ENCODE measurements around the gene MIB1.
A peak's percentile ranks its signal among the peaks of the same experiment; 100 is the strongest.

Gene MIB1

DNA sequence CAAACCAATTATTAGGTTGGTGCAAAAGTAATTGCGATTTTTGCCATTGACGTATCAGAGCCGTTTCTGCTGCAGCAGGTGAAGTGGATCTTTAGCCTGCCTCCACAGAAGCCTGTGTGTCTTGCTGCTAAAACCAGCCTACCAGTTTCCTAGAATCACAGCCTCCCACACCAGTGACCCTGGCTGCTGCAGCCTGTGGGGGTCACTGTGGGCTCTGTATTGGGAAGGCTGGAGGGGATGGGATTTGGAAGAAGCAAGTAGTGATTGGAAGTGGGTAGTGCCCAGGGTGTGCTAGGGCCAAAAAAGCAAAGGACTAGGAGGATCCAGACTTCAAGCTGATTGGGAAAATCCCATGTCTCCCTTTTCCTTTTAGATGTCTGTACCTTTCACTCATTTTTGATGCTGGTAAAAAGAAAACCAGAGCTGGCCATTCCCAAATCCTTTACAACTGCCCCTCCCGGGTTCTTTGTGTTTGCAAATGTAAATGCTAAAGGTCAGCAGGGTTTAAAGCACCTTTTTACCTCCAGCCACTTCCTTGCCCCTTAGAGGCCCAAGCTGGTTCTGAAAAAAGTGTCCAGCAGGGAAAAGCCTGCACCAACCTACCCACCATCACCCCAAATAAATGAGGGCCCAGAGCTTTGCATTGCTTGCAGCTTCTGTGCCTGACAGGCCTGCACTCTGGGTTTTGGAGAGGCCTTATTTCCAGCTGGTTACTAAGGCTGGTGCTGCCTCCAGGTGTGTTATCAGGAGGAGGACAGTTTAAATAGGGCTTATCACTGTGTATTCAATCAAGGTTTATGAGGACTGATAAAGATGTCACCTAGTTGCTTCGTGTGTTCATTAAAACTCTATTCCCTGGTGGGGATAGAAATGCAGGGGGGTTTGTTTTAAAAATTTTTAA is 172.0 kb downstream of the MIB1 start:
- ChIA-PET CTCF (interaction anchor here (0.8 to 1.2 kb wide), 2 partner anchors 10 to 15 kb away, joined by 3 to 4 read pairs; no protein-coding TSS in a partner anchor), POLR2A (no interaction called here)
- TF ChIP-seq, protein P1, sequence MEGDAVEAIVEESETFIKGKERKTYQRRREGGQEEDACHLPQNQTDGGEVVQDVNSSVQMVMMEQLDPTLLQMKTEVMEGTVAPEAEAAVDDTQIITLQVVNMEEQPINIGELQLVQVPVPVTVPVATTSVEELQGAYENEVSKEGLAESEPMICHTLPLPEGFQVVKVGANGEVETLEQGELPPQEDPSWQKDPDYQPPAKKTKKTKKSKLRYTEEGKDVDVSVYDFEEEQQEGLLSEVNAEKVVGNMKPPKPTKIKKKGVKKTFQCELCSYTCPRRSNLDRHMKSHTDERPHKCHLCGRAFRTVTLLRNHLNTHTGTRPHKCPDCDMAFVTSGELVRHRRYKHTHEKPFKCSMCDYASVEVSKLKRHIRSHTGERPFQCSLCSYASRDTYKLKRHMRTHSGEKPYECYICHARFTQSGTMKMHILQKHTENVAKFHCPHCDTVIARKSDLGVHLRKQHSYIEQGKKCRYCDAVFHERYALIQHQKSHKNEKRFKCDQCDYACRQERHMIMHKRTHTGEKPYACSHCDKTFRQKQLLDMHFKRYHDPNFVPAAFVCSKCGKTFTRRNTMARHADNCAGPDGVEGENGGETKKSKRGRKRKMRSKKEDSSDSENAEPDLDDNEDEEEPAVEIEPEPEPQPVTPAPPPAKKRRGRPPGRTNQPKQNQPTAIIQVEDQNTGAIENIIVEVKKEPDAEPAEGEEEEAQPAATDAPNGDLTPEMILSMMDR (IDR thresholded peaks at IDR 0.05; ENCODE audit: control extremely low read depth, extremely low read depth, low read depth, missing control alignments): no peak
- DNase-seq (ENCODE audit: extremely low spot score): no peak

DNA sequence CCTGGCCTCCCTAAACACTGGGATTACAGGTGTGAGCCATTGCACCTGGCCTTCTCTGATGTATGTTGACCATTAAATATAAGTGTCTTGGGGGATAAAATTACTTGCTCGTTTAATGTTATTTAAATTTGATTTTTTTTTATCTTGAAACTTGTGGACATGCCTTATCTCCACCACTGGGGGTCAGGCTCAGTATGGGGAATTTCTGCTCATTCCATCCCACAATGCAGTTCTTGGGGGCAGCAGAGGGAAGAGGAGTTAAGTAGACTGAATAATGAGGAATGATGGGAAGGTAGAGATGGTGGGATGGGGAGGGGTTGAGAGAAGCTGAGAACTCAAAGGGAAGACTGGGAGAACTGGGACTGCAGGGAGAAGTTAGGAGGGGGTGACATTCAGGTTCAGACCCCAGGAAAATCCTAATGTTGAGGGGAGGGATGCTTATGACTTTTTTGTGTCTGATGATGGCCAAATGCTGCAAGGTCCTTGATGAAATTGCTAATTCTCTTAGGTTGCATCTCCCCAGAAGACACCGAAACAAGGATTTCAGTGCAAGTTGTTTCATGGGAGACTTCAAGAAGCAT is 174.2 kb downstream of the MIB1 start:
- DNase-seq (ENCODE audit: extremely low spot score): no peak
- POLR2A ChIA-PET: no interaction called here
- CTCF ChIA-PET: interaction anchor here (1.3 kb wide), 1 partner anchor 41 kb away, joined by 4 read pairs; no protein-coding TSS in a partner anchor
- TF ChIP-seq, protein P1 (IDR thresholded peaks at IDR 0.05; ENCODE audit: control extremely low read depth, extremely low read depth, low read depth, missing control alignments): peak; percentile 37

GRCh38 chr18:21915546-21915945 is 175.0 kb downstream of the MIB1 start:
- TF ChIP-seq, protein P1 (IDR thresholded peaks at IDR 0.05; ENCODE audit: control extremely low read depth, extremely low read depth, low read depth, missing control alignments): no peak
- POLR2A ChIA-PET: no interaction called here
- CTCF ChIA-PET: interaction anchor here (1.3 kb wide), 1 partner anchor 40 kb away, joined by 4 read pairs; no protein-coding TSS in a partner anchor
- no peak for DNase-seq (ENCODE audit: extremely low spot score)

DNA sequence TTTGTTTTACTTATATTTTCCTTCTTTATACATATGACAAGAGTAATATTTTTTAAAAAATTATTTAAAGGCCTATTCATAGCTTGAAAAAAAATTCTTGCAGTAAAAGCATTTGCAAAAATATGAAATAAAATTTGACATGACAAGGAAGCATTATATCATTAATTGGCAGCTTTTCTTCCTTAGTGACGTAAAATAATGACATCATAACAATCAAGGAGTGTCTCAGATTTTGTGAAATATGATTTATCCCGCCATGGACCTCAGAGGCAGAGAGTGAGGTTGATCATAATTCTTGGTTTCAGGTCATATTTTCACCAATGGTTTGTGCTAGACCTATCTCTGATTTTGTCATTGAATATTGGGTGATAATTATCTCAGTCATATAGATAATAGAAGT is 176.0 kb downstream of the MIB1 start:
- ChIA-PET CTCF (interaction anchor here (1.0 to 2.1 kb wide), 2 partner anchors 10 to 19 kb away, joined by 4 to 6 read pairs; no protein-coding TSS in a partner anchor), POLR2A (no interaction called here)
- DNase-seq (ENCODE audit: extremely low spot score): no peak
- TF ChIP-seq, protein P1 (IDR thresholded peaks at IDR 0.05; ENCODE audit: control extremely low read depth, extremely low read depth, low read depth, missing control alignments): no peak

- TF ChIP-seq, protein P1 (IDR thresholded peaks at IDR 0.05; ENCODE audit: control extremely low read depth, extremely low read depth, low read depth, missing control alignments): no peak
- ChIA-PET POLR2A (no interaction called here), CTCF (interaction anchor here (2.1 kb wide), 1 partner anchor 12 kb away, joined by 6 read pairs; no protein-coding TSS in a partner anchor)
- no peak for DNase-seq (ENCODE audit: extremely low spot score)
These were observed 178.1 kb downstream of the MIB1 start for GRCh38 chr18:21918693-21919092.

Measured in GM10248 (cell line).